ENCODE results near the gene RO60. TPM values are rescaled to one million over a fixed set of nuclear protein-coding genes. Genes with fewer than 3 reads are reported as not detected.

RO60 gene
- total and polyA plus RNA-seq, 2 of the 13 experiments (the other 11 are each of a cell fraction or from before 2014, with no cell fraction given), result 20.3 to 53.7 TPM

DNA sequence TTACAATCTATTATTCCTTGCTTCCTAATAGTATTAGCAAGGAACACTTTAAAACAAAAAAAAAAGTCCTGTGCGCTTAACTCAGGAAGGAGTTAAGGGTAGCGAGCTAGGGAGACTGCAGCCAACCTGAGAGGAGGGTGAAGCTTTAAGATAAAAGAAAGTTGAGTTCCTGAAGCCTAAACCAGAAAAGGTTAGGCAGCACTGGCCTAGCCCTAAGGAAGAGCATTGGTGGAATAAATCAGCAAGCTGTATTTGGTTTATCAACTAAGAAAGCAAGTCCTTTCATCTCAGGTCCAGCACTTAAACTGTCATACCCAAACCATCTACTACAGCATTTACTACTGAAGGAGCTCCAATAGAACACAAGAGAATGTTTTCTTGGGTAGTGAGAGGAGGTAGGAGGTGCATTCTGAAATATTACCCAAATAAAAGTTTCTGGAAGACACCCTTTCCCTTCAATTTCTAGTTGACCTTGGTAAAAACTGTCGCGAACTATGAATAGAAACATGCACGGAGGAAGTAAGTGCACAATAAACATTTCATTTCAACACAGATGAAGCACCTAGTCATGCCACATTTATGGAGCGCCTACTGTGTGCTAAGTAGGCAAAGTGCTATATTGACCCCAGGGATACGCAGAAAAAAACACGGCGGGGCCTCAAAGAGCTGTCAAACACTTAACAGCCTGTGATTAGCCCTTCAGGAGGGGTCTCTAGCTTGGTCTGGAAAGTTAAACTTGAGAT is 44.5 kb downstream of the RO60 start (continued):
- TF ChIP-seq, protein P1, sequence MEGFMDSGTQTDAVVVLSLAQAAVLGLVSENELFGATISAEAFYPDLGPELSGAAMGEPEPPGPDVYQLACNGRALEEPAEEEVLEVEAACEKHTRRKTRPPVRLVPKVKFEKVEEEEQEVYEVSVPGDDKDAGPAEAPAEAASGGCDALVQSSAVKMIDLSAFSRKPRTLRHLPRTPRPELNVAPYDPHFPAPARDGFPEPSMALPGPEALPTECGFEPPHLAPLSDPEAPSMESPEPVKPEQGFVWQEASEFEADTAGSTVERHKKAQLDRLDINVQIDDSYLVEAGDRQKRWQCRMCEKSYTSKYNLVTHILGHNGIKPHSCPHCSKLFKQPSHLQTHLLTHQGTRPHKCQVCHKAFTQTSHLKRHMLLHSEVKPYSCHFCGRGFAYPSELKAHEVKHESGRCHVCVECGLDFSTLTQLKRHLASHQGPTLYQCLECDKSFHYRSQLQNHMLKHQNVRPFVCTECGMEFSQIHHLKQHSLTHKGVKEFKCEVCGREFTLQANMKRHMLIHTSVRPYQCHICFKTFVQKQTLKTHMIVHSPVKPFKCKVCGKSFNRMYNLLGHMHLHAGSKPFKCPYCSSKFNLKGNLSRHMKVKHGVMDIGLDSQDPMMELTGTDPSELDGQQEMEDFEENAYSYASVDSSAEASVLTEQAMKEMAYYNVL (CRISPR knock-in tag; IDR thresholded peaks at IDR 0.05; ENCODE audit: borderline replicate concordance), result no peak
- TF ChIP-seq DR1 (CRISPR knock-in tag; IDR thresholded peaks at IDR 0.05), result no peak
- TF ChIP-seq, protein P2, sequence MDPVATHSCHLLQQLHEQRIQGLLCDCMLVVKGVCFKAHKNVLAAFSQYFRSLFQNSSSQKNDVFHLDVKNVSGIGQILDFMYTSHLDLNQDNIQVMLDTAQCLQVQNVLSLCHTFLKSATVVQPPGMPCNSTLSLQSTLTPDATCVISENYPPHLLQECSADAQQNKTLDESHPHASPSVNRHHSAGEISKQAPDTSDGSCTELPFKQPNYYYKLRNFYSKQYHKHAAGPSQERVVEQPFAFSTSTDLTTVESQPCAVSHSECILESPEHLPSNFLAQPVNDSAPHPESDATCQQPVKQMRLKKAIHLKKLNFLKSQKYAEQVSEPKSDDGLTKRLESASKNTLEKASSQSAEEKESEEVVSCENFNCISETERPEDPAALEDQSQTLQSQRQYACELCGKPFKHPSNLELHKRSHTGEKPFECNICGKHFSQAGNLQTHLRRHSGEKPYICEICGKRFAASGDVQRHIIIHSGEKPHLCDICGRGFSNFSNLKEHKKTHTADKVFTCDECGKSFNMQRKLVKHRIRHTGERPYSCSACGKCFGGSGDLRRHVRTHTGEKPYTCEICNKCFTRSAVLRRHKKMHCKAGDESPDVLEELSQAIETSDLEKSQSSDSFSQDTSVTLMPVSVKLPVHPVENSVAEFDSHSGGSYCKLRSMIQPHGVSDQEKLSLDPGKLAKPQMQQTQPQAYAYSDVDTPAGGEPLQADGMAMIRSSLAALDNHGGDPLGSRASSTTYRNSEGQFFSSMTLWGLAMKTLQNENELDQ (CRISPR knock-in tag; IDR thresholded peaks at IDR 0.05; ENCODE audit: borderline replicate concordance), result no peak

DNA sequence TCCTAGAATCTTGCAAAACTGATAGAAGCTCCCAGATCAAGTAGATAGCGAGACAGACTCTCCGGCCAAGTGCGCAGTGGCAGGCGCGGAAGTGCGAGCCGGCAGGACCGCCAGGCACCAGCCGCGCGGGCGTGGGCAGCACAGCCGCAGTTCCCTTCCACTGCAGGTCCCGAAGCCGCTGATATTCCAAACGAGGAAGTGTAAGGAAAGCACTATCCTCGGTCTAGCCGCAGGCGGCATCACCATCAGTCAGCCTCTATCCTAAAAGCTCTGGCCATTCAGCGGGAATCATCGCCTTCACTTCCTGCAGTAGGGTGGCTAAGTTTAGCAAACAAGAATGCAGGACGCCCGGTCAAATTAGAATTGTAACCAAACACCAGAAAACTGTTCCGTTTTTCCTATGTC is 45.1 kb downstream of the RO60 start:
- no peaks in the 10 kb centered on the region for H4K20me1 ChIP-seq (ENCODE audit: insufficient read depth, low read length)
- TSS peak; percentile 55 for BruUV-seq (replicated peaks)
- ChIA-PET POLR2A (interaction anchor here (1.6 to 2.9 kb wide), 4 partner anchors 11 to 46 kb away, joined by 10 to 31 read pairs (median 18); partner anchors contain the start of genes CDC73, RO60 and UCHL5), CTCF (ENCODE audit: low intra/inter-chr PET ratio, low total read pairs) (interaction anchor here (1.3 kb wide), 1 partner anchor 17 kb away, joined by 4 read pairs; no protein-coding TSS in a partner anchor)
- ATAC-seq (peak; percentile 57), DNase-seq (ENCODE audit: low spot score) (peak; percentile 23), FAIRE-seq (no peak)
- intact Hi-C loops (cut with micrococcal nuclease; ENCODE audit: unreplicated experiment), result loop anchor here (1.0 kb wide), 1 partner anchor 44 kb away; no protein-coding TSS in a partner anchor
- H3K79me2 ChIP-seq (ENCODE audit: insufficient read depth, low read length), result peaks cover 31% of the 10 kb centered on the region
- H3K4me1 ChIP-seq (ENCODE audit: insufficient read depth, low read length), result peaks cover 50% of the 10 kb centered on the region
- peak overlapping the region; percentile 78 for H3K9ac ChIP-seq (ENCODE audit: insufficient read depth, low read depth, low read length)
- no peaks in the 10 kb centered on the region for H3K9me3 ChIP-seq (ENCODE audit: low read length)
- peaks cover 2 to 10% of the 10 kb centered on the region in 2 experiments; a peak in 4 of 5 replicates for H3K36me3 ChIP-seq (replicated peaks in 1 of 2; ENCODE audit: control insufficient read depth in 1 of 2, insufficient read depth in 2 of 2, low read length in 2 of 2)
- 2% methylated on average over 5 of the region's 24 CpGs for WGBS (ENCODE audit: low lambda C conversion rate)
- H3K4me2 ChIP-seq (ENCODE audit: low read depth, low read length), result peak overlapping the region; percentile 76
- in situ Hi-C loops (cut with HindIII; ENCODE audit: extremely low pct_ligation_motif_present, low pct_unique_long_range_greater_than_20kb), result no loop called here
- peak overlapping the region; percentile 70 for H2AFZ ChIP-seq (ENCODE audit: low read length)
- H3K27ac ChIP-seq (ENCODE audit: extremely low read length, insufficient read depth, low read length), result peak overlapping the region; percentile 89
- peak overlapping the region; percentile 70 to 93 (median 82) for H3K4me3 ChIP-seq (replicated peaks in 1 of 3; ENCODE audit: insufficient read depth in 1 of 3, low read depth in 2 of 3, low read length in 3 of 3)
- H3K27me3 ChIP-seq (ENCODE audit: control insufficient read depth in 1 of 2, insufficient read depth in 2 of 2, low read length in 2 of 2), result no peaks in the 10 kb centered on the region; a peak in 1 of 5 replicates
- TF ChIP-seq HOXA5 (CRISPR knock-in tag; IDR thresholded peaks at IDR 0.05) (no peak), IRX3 (CRISPR knock-in tag; IDR thresholded peaks at IDR 0.05; ENCODE audit: borderline replicate concordance, low read depth) (no peak), HDAC2 (CRISPR knock-in tag; IDR thresholded peaks at IDR 0.05) (0 out of 2 replicates have a peak, but pooled peaks have one; percentile 5), KMT2A (CRISPR knock-in tag; IDR thresholded peaks at IDR 0.05) (peak; percentile 27; the same call in 1 of the 2 replicates), ZMAT3 (CRISPR knock-in tag; conservative IDR thresholded peaks at IDR 0.05) (0 out of 2 replicates have a peak, but pooled peaks have one; percentile 2), ZNF235 (CRISPR knock-in tag; IDR thresholded peaks at IDR 0.05; ENCODE audit: borderline replicate concordance) (no peak), DNMT3B (CRISPR knock-in tag; conservative IDR thresholded peaks at IDR 0.05) (0 out of 2 replicates have a peak, but pooled peaks have one; percentile 30), GABPA (IDR thresholded peaks at IDR 0.05; ENCODE audit: low read depth, low read length) (no peak), GABPA (CRISPR knock-in tag; IDR thresholded peaks at IDR 0.05; ENCODE audit: low read depth) (peak; percentile 16; the same call in 1 of the 2 replicates), SP140L (CRISPR knock-in tag; IDR thresholded peaks at IDR 0.05; ENCODE audit: borderline replicate concordance) (no peak), ETV5 (CRISPR knock-in tag; IDR thresholded peaks at IDR 0.05; ENCODE audit: borderline replicate concordance) (peak; percentile 27; the same call in 1 of the 2 replicates), ARNTL (CRISPR knock-in tag; IDR thresholded peaks at IDR 0.05) (no peak)
- TF ChIP-seq, protein P3, sequence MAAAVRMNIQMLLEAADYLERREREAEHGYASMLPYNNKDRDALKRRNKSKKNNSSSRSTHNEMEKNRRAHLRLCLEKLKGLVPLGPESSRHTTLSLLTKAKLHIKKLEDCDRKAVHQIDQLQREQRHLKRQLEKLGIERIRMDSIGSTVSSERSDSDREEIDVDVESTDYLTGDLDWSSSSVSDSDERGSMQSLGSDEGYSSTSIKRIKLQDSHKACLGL (CRISPR knock-in tag; IDR thresholded peaks at IDR 0.05), result no peak
- TF ChIP-seq, protein P4, sequence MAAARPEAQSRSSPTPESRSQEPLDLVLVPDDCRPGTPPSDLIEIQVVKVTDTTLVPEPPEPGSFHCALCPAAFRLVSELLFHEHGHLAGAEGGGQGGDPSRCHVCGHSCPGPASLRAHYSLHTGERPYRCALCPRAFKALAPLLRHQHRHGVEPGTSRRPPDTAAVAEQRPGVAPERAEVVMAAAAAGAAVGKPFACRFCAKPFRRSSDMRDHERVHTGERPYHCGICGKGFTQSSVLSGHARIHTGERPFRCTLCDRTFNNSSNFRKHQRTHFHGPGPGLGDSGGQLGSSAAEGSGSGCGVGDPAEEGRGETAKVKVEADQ (CRISPR knock-in tag; IDR thresholded peaks at IDR 0.05; ENCODE audit: borderline replicate concordance), result no peak

Data from HepG2 (cell line).